ACHN (cell line): ENCODE measurements around the gene AGAP1.

Source experiments
- DNase-seq: peaks from one replicate; pipeline ENCODE4 v3.0.0-alpha.2; 2015
- in situ Hi-C: cut with HindIII; loops from 2 replicates; pipeline ENCODE4 v1.10.0; 2017; ENCODE audit warnings: low sequenced_read_pairs, low pct_ligation_motif_present, low pct_unique_long_range_greater_than_20kb

AGAP1 gene

DNA sequence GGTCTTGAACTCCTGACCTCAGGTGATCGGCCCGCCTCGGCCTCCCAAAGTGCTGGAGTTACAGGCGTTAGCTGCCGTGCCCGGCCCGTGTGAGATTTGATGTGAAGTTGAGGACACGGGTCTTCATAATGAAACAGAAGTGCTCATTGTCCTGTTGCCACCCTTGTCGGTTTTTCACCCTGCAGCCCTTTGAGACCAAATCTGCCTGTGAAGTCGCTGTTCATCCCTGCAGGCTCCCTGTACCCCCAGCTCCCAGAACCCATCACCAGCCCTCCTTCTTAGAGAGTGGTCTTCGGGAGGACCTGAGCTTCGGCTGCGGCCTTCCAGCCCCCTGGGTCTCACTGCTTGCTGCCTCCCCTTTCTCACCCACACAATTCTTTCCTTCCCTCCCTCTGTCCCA is 349.1 kb downstream of the AGAP1 start:
- DNase-seq = no peak
- in situ Hi-C loops = no loop called here

DNA sequence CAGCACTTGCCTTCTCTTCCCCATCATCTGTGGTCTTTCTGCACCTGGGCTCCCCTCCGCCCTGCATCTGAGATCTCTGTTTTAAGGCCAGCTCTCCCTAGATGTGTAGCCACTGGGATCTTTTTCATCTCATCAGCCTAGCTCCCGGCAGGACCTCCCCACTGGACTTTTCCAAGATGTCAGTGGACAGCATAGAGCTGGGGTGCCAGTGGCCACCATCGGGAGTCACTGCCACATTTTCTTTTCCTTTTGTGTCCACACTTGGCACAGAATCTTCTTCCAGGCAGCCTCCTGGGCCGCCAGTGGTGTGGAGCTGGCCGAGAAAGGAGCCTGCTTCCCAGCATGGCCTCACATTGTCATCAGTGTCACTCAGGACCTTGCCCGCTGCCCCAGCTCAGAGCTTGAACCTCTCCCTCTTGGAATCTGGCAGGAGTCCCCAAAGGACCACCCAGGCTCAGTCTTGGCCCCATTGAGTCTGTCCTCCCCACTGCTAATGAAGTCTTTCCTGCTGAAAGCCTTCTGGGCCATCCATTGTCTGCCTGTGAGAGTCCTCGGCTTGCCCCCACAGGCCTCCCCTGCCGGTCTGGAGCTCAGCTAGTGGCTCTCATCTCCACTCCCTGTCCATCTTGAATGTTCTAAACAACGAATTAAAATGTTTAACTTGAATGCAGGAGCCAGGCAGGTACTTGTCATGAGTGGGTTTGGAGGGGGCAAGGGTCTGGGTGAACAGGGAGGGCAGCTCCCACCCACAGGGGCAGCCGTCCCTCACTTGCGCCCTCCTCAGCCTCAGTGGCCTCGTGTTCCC is 349.9 kb downstream of the AGAP1 start:
- in situ Hi-C loops = no loop called here
- no peak for DNase-seq

DNA sequence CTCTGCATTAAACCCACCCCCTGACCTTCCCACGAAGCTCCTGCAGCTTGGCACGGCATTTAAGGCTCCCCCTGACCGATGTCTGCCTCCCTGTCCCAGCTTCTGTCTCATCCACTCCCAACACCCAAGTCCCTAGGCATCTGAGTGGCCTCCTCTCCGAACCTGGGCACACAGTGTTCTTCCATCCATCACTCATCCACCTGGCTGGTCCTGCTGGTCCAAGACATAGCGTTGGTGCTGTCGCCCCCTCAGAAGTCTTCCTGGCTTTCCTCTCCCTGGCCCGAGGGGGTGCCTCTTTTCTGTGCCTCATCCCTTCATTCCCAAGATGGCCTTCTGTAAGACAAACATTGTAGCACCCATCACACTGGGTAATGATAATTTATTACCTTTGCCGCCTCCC is 350.7 kb downstream of the AGAP1 start:
- no peak for DNase-seq
- in situ Hi-C loops = no loop called here

DNA sequence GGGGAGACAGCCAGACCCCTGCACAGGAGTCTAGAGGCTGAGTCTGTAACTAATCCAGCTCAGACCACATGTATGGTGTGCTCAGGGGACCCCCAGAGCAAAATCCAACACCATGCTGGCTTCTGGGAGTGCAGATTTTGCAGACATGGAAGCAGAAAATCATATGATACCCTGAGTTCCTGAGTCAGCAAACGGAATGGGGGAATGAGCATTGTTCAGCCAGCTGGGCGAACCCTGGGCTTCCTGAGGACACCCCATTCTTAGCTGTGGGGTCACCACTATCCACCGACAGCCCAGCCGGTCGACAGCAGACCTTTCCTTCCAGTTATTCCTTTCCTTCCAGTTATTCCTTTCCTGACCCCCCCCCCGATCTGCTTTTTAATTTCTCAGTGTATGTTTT is 351.4 kb downstream of the AGAP1 start:
- in situ Hi-C loops = no loop called here
- DNase-seq = no peak

DNA sequence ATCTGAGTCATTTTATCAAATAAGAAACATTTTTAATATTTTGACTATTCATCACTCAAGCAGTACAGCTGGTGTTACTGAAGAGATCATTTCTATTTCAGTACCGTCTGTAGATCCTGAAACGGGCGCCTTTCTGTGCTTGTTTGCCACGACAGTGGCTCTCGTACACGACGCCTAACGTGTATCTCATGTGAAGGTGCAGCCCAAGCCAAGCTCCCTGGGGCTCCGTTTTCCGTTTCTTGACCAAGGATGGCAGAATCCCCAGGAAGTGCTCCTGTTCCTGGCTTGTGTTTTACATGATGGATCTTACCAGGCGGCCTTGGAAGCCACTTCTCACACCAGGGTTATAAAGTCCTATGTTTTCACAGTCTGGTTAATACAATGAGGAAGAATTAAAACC is 353.7 kb downstream of the AGAP1 start:
- in situ Hi-C loops = no loop called here
- no peak for DNase-seq

DNA sequence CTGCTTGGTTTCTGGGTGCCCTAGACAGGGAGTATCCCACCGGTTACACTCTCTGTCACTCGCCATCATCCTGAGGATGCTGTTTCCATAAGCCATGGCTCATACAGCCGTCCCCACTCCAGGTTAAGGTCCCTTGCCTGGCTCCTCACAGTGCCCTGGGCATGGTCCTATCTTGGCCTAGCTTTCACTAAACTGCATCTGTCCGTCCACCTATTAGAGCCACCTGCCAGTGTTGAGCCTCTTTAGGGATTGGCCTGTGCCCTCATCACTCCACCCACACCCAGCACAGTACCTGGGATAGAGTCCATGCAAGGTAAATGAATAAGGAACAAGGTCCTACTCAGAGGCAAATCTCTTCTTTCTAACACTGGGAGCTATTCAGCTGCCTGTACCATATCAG is 354.2 kb downstream of the AGAP1 start:
- in situ Hi-C loops = no loop called here
- no peak for DNase-seq

DNA sequence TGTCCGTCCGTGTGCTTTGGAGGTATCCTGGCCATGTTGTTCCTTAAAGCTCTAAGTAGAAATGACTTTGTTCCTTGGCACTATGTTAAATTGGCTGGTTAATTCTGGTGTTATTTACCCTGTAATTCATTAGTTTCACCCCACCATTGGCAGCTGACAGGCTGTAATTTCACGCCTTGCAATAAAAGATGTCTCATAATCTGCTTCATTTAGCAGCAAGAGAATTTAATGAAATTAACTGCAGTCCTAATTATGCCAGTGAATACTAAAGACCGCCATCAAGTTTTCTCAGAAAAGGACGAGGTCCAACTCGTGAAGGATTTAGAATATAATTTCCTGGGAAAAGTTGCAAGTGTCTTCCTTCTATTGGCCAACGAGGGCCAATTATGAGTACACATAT is 355.1 kb downstream of the AGAP1 start:
- in situ Hi-C loops = no loop called here
- DNase-seq = no peak

DNA sequence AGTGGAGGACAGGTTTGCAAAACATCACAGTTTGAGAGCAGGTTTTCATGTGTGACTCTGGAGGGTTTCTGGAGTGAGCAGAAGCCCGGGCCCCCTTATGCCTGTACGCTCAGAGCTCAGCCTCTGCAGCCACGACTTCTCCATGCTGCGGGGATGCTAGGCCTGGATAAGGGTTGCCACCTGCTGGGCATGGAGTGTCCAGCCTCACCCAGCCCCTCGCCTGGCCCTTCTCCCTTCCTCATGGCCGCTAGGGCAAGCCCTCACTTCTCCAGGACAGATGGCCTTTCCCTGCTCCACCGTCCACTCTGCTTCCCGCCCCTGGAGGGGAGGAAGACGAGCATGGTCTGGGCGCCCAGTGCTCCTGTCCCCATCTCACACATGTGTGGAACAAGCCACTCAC is 355.6 kb downstream of the AGAP1 start:
- in situ Hi-C loops = no loop called here
- no peak for DNase-seq

DNA sequence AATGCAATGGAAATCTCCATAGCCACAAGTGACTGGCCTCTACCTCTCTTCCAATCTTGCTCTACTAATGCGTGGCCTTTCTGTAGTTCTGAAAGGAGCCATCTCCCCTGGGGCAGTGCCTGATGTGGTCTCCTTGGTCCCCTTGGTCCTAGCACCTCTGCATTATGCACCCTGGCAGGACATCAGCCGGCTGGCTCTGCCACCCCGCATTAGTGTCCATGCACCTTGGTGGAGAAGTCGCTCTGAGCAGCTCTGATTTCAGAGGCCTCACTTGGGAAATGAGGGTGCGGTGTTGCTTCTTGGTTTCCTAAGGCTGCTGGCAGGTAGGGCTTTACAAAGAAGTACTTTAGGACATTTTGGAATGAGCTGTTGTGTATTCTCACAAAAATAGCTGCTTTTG is 356.4 kb downstream of the AGAP1 start:
- DNase-seq = no peak
- in situ Hi-C loops = no loop called here

DNA sequence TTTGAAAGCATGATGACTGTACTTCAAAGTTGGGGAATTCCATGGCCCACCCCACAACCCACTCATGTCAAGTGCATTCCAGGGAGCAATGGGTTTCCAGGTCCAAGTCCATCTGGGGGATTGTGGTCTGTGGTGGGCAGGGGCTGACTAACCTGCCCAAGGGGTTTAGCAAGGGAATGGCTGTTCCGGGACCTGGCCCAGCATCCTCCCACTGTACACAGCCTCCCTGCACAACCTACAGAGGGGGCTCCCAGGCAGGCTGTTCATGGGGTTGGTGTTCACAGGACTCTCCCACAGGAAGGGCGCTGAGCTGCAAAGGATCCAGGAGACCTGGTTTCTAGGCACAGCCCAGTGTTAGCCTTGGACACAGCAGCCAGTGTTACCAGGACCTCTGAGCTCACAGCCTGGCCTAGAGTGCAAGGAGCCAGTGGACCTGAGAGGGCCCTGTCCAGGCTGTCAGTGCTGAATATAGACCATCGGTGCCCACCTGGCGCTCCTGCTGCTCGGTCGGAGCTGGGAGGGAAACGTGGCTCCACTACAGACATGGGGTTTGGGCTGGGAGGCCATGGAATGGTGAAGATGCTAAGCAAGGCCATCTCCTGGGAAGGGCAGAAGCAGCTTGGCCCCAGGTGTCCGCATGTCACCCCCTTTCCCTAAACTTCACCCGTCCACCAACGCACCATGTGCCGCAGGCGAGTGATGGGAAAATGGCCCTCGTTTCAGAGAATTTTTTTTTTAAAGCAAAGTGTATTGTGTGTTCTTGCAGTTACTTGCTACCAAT is 357.1 kb downstream of the AGAP1 start:
- in situ Hi-C loops = no loop called here
- no peak for DNase-seq

DNA sequence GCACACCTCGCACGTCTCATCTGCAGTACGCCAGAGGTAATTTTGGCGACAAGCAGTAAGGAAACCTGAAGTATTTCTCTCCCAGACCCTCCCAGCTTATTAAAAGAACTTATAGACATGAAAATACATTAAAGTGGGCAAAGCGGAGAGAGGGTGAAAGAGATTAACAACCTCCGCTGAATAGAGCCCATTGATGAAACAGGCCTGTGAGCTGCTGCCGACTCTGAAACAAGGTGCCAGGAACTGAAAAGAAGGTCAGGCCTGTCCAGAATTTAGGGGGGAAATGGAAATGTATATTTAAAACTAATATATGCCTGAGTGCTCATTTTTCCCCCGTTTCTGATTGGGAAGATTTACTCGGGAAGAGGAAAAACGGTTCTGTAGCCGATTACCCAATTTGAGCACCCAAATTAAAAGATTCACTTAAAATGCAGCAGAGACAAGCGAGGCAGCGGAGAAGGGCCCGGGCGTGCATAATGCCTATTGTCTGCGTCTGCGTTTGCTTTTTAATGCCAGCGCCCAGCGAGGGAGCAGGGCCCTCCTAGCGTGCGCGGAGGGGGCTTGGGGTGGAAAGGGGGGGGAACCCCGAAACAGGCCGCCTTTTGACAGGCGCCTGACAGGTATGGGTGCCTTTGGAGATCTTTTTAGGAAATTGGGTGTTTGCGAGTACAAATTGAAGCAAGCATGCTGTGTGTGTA is 358.1 kb downstream of the AGAP1 start:
- DNase-seq = no peak
- in situ Hi-C loops = no loop called here

DNA sequence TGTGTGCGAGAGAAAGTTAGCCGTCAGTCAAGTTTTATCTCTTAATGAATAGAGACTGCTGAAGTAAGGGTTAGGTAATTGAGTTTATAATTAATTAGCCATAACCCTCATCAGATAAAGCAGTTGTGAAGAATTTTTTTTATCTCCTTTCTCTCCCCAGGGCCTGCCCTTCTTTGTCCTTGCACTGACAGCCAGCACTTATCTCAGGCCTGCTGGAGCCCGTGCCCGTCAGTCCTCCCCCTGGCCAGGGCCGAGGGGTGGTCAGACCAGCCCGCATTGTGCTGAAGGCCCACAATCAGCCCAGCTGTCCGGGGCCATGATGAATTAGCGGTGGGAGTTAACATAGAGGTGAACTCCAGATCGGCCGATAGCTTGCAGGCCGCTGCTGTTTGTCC is 358.7 kb downstream of the AGAP1 start:
- in situ Hi-C loops = no loop called here
- no peak for DNase-seq

DNA sequence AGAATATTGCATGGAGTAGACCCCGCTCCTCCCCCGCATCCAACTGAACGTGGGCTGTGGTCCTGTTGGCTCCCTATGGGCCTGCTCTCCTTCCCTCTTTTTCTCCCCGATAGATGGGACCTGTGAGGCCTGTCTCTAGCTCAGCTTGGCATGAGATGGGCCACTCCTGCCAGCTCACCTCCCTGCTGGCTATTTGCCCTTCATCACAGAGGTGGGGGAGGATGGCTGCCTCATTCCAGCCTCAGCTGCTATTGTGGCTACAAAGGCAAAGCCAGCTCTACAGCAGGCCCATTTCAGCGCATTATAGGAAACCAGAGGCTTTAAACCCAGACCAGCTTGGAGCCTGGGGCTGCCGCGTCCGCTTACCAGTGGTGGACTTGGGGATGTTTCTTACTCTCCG is 360.4 kb downstream of the AGAP1 start:
- DNase-seq = no peak

DNA sequence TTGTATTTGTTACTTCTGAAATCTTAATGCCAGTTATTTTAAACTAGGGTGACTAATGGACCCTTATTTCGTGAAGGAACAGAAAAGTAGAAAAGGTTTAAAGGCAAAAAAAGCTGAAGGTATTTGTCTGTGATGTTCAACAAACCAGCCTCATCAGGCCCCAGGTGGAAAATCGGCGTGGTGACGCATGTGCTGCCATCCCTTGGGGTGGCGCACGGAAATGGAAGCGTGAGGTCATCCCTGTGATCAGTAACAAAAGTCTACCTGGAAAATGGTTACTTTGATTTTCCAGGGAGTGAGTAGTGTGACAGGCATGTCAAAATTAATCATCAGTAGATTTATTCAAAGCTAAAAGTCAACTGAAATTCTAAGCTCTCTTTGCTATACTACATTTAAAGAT is 361.2 kb downstream of the AGAP1 start:
- in situ Hi-C loops = no loop called here
- DNase-seq = no peak

More for the DNA sequence above, 360.4 kb downstream of the AGAP1 start:
- in situ Hi-C loops = no loop called here

DNA sequence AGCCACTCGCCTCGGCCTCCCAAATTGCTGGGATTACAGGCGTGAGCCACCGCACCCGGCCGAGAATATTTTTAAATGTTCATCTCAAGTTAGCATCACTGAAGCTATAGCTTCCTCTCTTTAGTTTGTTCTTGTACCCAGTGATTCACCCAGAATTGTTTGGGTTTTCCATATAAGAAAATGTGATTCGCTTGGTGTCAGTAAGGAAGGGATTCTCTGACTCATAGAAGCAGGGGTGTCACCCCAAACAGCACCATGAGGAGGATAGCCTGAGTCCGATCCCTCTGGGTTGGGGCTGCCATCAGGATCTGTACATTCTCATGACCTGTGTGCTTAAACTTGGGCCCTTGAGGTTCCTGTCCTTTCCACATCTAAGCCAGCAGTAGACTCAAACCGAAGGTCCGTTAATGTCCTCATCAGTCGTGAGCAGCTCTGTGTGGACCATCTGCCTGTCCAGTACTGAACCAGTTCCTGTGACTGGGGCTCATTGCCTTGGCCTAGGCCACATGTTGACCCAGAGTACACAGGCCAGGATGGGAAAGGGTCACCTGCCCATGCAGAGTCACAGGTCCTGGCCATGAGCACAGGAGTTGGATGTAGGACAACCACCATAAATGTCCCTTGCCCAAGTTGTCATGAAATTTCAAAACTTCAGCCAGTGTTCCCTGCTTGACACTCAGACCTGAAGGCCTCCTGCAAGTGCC is 362.5 kb downstream of the AGAP1 start:
- in situ Hi-C loops = no loop called here
- DNase-seq = no peak

DNA sequence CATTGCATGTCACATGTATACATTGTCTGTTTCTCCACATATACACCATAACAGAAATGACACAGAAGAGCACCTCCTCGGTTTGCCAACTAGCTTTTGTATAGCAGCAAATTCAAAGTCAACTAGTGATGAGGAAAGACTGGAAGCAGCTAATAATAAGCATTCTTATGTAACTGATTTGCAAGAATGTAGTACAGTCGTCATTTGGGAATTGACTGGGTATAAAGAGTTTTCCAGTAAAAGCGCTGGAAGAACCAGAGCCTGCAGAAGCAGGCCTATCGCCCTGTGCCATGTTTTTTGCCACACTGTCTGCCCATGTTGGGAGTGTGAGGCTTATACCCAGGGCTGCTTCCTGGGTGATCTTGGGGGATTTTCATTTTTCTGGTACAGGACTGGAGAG is 363.8 kb downstream of the AGAP1 start:
- in situ Hi-C loops = no loop called here
- DNase-seq = no peak

DNA sequence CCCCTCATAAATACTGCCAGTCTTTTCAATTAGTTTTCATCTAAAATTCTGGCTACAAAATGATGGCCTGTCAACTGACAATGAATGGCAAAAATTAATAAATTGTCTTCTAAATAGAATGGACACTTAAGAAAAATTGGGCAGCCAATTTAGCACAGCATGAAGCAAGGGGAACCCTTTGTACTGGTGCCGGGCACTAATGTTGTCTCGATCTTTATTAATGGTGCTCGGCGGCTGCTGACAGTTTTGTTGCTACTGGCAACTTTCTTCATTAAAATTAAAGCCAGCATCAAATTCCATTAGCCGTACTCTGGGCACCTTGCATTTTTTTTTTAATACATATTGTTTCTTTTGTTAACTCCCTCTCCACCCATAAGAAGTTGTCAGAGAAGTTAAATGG is 365.0 kb downstream of the AGAP1 start:
- in situ Hi-C loops = no loop called here
- DNase-seq = no peak

DNA sequence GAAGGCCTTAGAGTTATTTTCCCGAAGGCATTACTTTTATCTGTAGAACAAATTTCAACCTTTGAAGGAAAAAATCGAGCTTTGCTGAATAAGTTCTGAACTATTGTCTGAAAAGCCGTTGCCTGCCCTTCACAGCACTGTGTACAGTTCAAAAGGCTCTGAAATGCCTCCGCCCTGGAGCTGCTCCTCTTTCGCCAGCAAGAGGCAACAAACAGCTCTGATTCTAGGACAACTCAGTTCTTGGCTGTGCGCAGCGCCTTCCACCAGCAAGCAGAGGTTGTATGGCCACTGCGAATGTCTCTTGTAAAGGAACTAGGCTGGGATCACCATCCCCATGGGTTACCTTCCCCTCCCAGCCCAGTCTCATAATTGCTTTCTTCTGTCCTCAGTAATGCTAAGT is 365.8 kb downstream of the AGAP1 start:
- DNase-seq = no peak
- in situ Hi-C loops = no loop called here

DNA sequence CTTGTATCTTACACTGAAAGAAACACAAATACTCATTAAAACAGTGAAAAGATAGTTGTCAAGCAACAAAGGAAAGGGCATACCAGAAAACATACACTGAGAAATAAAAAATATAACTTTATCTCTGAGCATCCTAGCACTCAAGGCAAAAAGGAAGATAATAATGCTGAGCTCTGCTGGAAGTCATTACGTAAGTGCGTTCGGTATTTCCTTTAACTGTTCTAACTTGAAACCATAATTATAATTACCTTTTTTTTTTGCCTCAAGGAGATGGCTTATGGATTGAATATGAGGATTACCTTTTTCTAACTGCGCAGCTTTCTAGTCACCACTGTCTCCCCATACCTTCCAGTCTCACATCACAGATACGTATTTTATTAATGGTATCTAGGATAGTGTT is 366.3 kb downstream of the AGAP1 start:
- DNase-seq = no peak
- in situ Hi-C loops = no loop called here
